ENCODE data around the gene SLC22A13. TPM values are rescaled to one million over a fixed set of nuclear protein-coding genes. Genes with fewer than 3 reads are reported as not detected.
"Not testable (repeated sequence)": the region's sequence is repeated elsewhere in the genome, so short reads cannot be mapped to it uniquely, and the experiment has no call there.

The SLC22A13 gene
- total RNA-seq, 4 donors from 2014 or later: 0.16 to 1.3 (median 0.69) TPM

- H3K27ac ChIP-seq: no peak overlapping the region
- no peaks in the 10 kb centered on the region for H3K27me3 ChIP-seq
- no peak overlapping the region for H3K4me3 ChIP-seq
- ATAC-seq: no peak
- TF ChIP-seq EP300 (IDR thresholded peaks at IDR 0.05) (no peak), POLR2A (IDR thresholded peaks at IDR 0.05) (no peak), CTCF (IDR thresholded peaks at IDR 0.05) (no peak), POLR2AphosphoS5 (IDR thresholded peaks at IDR 0.05) (no peak)
- H3K36me3 ChIP-seq: no peaks in the 10 kb centered on the region
- H3K4me1 ChIP-seq: no peaks in the 10 kb centered on the region
- 67 to 76% methylated on average over 3 to 7 of the region's 7 CpGs for WGBS, 2 donors (ENCODE audit: low coverage in 1 of 2)
- H3K9me3 ChIP-seq: no peaks in the 10 kb centered on the region
Measured at GRCh38 chr3:38317192-38317759, 51.7 kb downstream of the SLC22A13 start.

- peaks cover 0 to 5% (median 0%) of the 10 kb centered on the region in 3 donors for H3K9me3 ChIP-seq
- no peaks in the 10 kb centered on the region for H3K4me1 ChIP-seq
- H3K4me3 ChIP-seq: no peak overlapping the region
- TF ChIP-seq CTCF (IDR thresholded peaks at IDR 0.05) (no peak), POLR2AphosphoS5 (IDR thresholded peaks at IDR 0.05) (no peak), POLR2A (IDR thresholded peaks at IDR 0.05) (no peak), EP300 (IDR thresholded peaks at IDR 0.05) (no peak)
- no peaks in the 10 kb centered on the region for H3K36me3 ChIP-seq
- H3K27ac ChIP-seq: no peak overlapping the region
- H3K27me3 ChIP-seq: no peaks in the 10 kb centered on the region
- 90 to 96% methylated on average over 2 to 4 of the region's 8 CpGs for WGBS, 2 donors (ENCODE audit: low coverage in 1 of 2)
- no peak for ATAC-seq
Measured at GRCh38 chr3:38318766-38319671, 53.4 kb downstream of the SLC22A13 start.

- H3K27ac ChIP-seq, H3K4me1 ChIP-seq, H3K4me3 ChIP-seq, H3K27me3 ChIP-seq, H3K9me3 ChIP-seq, ATAC-seq, H3K36me3 ChIP-seq: not testable (repeated sequence)
- WGBS, 2 donors (ENCODE audit: low coverage in 1 of 2): 86 to 92% methylated on average over 3 to 4 of the region's 4 CpGs
Measured at GRCh38 chr3:38320638-38321037, 55.0 kb downstream of the SLC22A13 start.

GRCh38 chr3:38323060-38323459 is 57.4 kb downstream of the SLC22A13 start:
- no peak overlapping the region for H3K27ac ChIP-seq
- no peak overlapping the region for H3K4me3 ChIP-seq
- TF ChIP-seq POLR2AphosphoS5 (IDR thresholded peaks at IDR 0.05) (no peak), POLR2A (IDR thresholded peaks at IDR 0.05) (no peak), EP300 (IDR thresholded peaks at IDR 0.05) (no peak), CTCF (IDR thresholded peaks at IDR 0.05) (no peak)
- no peaks in the 10 kb centered on the region for H3K4me1 ChIP-seq
- no peak for ATAC-seq
- WGBS, 2 donors (ENCODE audit: low coverage in 1 of 2): 80% methylated on average over 1 of the region's 1 CpG; no CpG with 5 or more reads in 1 of the 2 donors
- no peaks in the 10 kb centered on the region for H3K36me3 ChIP-seq
- peaks cover 19% of the 10 kb centered on the region for H3K27me3 ChIP-seq
- H3K9me3 ChIP-seq: peaks cover 0 to 5% (median 0%) of the 10 kb centered on the region in 3 donors

- no peak for TF ChIP-seq POLR2AphosphoS5 (IDR thresholded peaks at IDR 0.05)
- TF ChIP-seq POLR2A (IDR thresholded peaks at IDR 0.05): no peak
- TF ChIP-seq CTCF (IDR thresholded peaks at IDR 0.05): no peak
- TF ChIP-seq EP300 (IDR thresholded peaks at IDR 0.05): no peak
Measured at GRCh38 chr3:38325256-38325655, 59.6 kb downstream of the SLC22A13 start.

More at GRCh38 chr3:38325256-38325655, 59.6 kb downstream of the SLC22A13 start:
- H3K27me3 ChIP-seq: peaks cover 19% of the 10 kb centered on the region
- no peaks in the 10 kb centered on the region for H3K36me3 ChIP-seq
- ATAC-seq: no peak
- no peak overlapping the region for H3K4me3 ChIP-seq
- 60% methylated on average over 1 of the region's 2 CpGs; no CpG with 5 or more reads in 1 of the 2 donors for WGBS, 2 donors (ENCODE audit: low coverage in 1 of 2)
- no peaks in the 10 kb centered on the region for H3K4me1 ChIP-seq
- H3K27ac ChIP-seq: no peak overlapping the region
- peaks cover 0 to 5% (median 0%) of the 10 kb centered on the region in 3 donors for H3K9me3 ChIP-seq
